Measurements from ENCODE around the gene PACSIN2.

- TF ChIP-seq CTCF (IDR thresholded peaks at IDR 0.05) (no peak), POLR2A (IDR thresholded peaks at IDR 0.05) (no peak)
These were observed 141.6 kb downstream of the PACSIN2 start for GRCh38 chr22:42873356-42873755.

Data from esophagus squamous epithelium (tissue), 4 donors.